GM18519 (cell line): ENCODE measurements around the gene MYBPC1.
"Not testable (repeated sequence)": the region's sequence is repeated elsewhere in the genome, so short reads cannot be mapped to it uniquely, and the experiment has no call there.

Experiments
- ATAC-seq: cut with Tn5 transposase; IDR thresholded peaks from one replicate; pipeline ENCODE4 v1.9.1; 2021; ENCODE audit warnings: mild to moderate bottlenecking, moderate library complexity; ENCODE audit not compliant: unreplicated experiment, low FRiP score

MYBPC1 gene

DNA sequence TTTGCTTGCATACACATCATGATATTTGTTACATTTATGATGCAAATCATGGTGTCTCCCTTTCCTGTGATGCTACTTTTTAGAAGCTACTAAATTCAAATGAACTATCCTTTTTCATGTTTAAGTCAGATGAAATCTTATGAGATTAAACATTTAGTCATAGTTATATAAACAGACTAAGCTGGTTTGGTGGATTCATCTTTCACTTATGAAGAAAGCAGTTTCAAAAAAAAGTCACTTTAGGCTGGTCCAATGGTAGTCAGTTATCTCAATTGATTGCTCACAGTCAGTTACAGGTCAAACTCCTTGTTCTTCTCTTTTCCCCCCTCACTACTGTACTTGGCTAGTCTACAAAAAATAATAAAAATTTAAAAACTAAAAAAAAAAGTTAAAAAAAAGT, 124.8 kb downstream of the MYBPC1 start:
- no peak for ATAC-seq

DNA sequence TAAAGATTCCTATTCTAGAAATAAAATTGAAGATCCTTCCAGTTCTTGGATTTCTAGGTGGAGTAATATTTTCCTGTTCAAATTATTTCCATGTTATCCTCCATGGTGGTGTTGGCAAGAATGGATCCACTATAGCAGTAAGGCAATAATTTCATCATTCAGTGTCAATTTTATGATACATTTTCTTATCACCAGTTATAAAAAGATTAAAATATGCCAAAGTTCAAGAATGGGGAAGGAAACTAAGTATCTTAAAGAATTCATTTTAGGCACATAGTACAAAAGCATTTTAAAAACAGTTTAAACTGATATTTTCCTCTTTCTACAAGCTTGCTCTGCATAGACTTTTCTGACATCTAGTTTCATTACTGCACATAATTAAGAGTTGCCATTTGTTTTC, 125.3 kb downstream of the MYBPC1 start:
- no peak for ATAC-seq

DNA sequence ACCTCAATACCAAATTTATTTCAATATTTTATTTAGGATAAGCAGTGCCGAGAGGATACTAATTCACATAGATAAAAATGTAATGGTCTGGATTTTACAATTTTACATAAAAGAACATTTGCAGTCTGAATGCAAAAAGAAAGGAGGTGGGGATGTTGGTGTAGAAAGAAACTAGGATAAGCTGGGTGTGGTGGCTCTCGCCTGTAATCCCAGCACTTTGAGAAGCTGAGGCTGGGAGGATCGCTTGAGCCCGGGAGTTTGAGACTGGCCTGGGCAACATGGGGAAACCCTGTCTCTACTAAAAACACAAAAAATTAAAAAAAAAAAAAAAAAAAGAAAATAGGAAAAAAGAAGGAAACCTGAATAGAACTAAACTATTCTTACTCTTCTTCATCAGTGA, 127.6 kb downstream of the MYBPC1 start:
- no peak for ATAC-seq

DNA sequence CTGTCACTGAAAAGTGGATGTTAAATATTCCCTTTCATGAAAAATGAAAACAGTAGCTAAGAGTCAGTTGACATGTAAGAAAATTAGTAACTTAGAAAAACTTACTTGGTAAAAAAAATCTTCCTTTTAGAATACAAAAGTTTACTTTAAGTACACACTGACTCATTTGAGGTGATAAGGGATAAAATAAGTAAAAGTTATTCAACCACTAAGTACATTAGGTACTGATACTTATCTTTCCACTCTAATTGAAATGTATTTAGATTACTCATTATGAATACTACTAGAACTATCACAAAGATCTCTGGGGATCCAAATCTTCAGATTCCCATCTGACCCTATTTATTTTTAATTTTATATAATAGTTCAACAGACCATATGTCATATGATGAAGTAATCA, 132.3 kb downstream of the MYBPC1 start:
- ATAC-seq = no peak

DNA sequence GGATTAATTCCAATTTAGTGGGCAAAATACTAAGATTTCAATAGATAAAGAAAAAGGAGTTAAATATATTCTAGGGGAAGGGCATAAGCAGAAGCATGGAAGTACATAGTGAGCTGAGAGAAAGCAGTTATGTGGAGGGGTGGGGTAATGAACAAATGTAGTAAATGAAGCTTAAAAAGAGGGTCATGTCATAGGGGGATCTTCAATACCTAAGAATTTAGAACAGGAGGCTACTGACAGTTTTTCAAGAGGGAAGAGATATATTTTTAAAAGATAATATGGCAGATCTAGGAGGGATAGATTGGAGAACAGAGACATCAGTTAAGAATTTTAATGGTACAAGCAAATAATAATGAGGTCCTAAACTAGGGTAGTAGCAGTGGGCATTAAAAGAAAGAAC, 135.1 kb downstream of the MYBPC1 start:
- ATAC-seq = no peak

DNA sequence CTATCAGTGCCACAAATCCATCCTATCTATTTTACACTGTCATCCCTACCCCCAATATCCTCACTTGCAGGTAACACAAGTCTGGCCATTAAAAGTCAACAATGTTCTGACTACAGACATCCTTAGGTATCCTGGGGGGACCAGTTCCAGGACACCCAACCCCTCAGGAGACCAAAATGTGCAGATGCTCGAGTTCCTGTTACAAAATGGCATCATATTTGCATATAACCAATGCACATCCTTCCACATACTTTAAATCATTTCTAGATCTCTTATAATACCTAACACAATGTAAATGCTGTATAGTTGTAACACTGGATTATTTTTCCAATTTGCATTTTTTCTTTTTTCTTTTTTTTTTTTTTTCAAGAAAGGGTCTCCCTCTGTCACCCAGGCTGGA, 137.5 kb downstream of the MYBPC1 start:
- no peak for ATAC-seq

DNA sequence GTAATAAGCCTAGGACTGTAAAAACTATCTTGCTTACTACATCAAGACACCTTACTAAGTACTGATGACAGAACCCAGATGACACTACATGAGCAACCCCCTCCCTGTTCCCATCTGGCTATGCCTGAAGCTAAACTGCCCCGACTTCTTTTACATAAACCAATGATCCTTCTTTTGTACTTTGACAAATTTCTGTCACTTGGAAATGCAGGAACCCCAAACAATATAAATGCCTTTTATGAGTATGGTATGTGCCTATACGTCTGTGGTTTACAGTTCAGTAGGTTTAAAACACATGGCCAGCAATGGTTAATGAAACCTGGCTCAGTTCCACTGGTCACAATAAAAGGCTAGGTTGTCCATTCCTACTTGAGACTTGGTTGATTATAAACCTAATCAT, 138.4 kb downstream of the MYBPC1 start:
- no peak for ATAC-seq

DNA sequence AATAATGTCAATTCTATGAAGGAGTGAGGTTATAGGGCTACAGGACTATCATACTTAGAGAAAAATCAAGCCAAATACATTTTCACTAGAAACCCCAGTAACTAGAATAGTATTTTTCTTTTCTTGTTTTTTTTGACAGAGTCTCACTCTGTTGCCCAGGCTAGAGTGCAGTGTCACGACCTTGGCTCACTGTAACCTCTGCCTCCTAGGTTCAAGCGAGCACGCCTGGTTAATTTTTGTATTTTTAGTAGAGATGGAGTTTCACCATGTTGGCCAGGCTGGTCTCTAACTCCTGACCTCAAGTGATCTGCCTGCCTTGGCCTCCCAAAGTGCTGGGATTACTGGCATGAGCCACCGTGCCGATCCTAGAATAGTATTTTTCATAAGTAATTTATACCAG, 139.7 kb downstream of the MYBPC1 start:
- ATAC-seq = not testable (repeated sequence)
